Fibroblast of the aortic adventitia (primary cell): ENCODE measurements around the gene NUDT17. TPM values are rescaled to one million over a fixed set of nuclear protein-coding genes. Genes with fewer than 3 reads are reported as not detected.
A peak's percentile ranks its signal among the peaks of the same experiment; 100 is the strongest.

Source experiments
- DNase-seq: peaks from one replicate; pipeline ENCODE4 v3.0.0-alpha.2; 2010; ENCODE audit warnings: low read depth
- H3K4me3 ChIP-seq: 2 replicates; pipeline ENCODE4 v1.5.1; 2011; ENCODE audit warnings: low read depth, mild to moderate bottlenecking, control low read depth, low read length, moderate library complexity
- total RNA-seq: library from RNA; depleted of rRNA; stranded (reverse); fragments of >200 nt; gene quantifications from 2 replicates; pipeline ENCODE4 v1.2.3, GENCODE V29; 2012; ENCODE audit warnings: low replicate concordance
- TF ChIP-seq, protein P1 (sequence below): IDR thresholded peaks from 2 replicates; pipeline ENCODE4 v1.5.1; 2011; ENCODE audit warnings: mild to moderate bottlenecking, low read length, control low read depth, inconsistent platforms; ENCODE audit not compliant: insufficient read depth

NUDT17 gene
- total RNA-seq, 1 donor = 5.2 TPM

GRCh38 chr1:145863282-145864018, 18.0 kb downstream of the NUDT17 start:
- H3K4me3 ChIP-seq = no peak overlapping the region
- TF ChIP-seq, protein P1, sequence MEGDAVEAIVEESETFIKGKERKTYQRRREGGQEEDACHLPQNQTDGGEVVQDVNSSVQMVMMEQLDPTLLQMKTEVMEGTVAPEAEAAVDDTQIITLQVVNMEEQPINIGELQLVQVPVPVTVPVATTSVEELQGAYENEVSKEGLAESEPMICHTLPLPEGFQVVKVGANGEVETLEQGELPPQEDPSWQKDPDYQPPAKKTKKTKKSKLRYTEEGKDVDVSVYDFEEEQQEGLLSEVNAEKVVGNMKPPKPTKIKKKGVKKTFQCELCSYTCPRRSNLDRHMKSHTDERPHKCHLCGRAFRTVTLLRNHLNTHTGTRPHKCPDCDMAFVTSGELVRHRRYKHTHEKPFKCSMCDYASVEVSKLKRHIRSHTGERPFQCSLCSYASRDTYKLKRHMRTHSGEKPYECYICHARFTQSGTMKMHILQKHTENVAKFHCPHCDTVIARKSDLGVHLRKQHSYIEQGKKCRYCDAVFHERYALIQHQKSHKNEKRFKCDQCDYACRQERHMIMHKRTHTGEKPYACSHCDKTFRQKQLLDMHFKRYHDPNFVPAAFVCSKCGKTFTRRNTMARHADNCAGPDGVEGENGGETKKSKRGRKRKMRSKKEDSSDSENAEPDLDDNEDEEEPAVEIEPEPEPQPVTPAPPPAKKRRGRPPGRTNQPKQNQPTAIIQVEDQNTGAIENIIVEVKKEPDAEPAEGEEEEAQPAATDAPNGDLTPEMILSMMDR = no peak
- peak; percentile 58 for DNase-seq

- DNase-seq = no peak
- no peak overlapping the region for H3K4me3 ChIP-seq
- TF ChIP-seq, protein P1 = no peak
Measured at GRCh38 chr1:145868232-145868631, 22.8 kb downstream of the NUDT17 start.

- DNase-seq = peak; percentile 65
- peak overlapping the region; percentile 72 for H3K4me3 ChIP-seq
- TF ChIP-seq, protein P1 = no peak
Measured at GRCh38 chr1:145871994-145872924, 26.8 kb downstream of the NUDT17 start.

- TF ChIP-seq, protein P1 = no peak
- H3K4me3 ChIP-seq = no peak overlapping the region
- DNase-seq = no peak
Measured at GRCh38 chr1:145874646-145875045, 29.2 kb downstream of the NUDT17 start.

DNA sequence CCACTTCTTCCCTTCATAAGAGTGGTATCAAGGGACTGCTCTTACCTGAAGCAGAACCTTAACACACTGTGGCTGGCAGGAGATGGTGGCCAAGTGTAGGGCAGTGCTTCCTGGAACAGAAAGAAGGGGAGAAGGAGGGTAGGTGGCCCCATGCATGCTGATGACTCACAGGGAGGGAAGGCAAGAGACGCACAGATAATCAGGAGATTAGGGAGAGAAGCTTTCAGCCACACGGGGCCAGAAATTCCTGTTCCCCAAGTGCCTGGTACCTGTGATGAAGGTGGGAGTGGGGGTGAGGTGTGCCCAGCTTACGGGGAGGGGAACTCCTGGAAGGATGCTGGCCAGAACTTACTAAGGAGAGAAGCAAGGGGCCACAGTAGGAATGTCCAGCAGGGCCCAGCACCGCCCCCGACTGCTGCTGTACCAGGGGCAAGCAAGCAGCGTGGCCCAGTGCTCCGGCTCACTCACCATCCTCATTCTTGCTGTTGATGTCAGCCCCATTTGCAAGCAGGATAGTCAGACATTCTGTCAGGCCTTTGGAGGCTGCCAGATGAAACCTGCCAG, 32.6 kb downstream of the NUDT17 start:
- TF ChIP-seq, protein P1 = no peak
- DNase-seq = no peak
- no peak overlapping the region for H3K4me3 ChIP-seq

GRCh38 chr1:145878724-145879123, 33.3 kb downstream of the NUDT17 start:
- DNase-seq = no peak
- TF ChIP-seq, protein P1 = no peak
- no peak overlapping the region for H3K4me3 ChIP-seq
